Measurements from ENCODE around the gene ATXN10. TPM values are rescaled to one million over a fixed set of nuclear protein-coding genes. Genes with fewer than 3 reads are reported as not detected.

The ATXN10 gene
- total and polyA plus RNA-seq, 12 donors: 11.8 to 169 (median 142) TPM

DNA sequence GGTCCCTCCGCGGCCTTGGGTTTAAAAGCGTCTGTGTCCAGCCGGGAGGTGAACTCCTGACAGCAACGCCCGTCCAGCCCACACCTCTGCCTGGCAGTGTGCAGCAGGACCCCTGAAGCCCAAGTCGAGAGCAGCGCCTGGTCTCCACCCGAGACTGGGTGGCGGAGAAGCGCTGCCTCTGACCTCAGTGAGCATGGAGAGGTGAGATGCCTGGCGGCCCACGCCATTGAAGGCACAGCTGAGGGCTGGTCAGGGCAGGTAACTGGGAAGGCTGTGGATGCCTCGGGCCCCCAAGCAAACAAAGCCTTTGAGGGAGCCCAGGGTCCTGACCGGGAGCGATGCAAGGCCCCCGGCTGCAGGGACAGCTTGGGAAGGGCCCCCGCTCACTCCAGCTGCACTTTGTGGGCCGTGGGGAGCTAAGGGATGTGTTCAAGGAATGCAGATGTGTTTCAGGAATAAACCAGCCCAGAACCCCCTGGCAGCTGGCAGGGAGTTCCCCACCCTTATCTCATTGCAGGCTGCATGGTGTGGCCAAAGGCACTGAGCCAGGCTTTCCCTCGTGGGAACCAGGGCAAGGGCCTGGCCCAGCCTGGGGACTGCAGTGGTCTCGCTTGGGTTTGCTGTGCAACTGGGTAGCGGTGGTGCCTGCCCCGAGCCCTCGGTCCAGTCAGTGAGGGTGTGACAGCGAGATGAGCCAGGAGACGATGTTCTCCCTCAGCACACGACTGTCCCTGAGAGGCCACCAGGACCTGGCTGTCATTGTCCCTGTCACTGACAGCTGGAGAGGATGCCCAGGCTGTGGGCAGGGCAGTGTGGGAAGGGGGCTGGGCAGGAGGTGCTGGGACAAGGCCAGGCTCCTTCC lies 212.8 kb downstream of the ATXN10 start:
- no peaks in the 10 kb centered on the region for H3K9me3 ChIP-seq
- peak; percentile 50 to 90 (median 72) for ATAC-seq
- H3K4me1 ChIP-seq: peaks cover 0 to 39% (median 17%) of the 10 kb centered on the region in 9 donors
- peaks cover 0 to 67% (median 53%) of the 10 kb centered on the region in 7 donors for H3K27me3 ChIP-seq
- no peak for TF ChIP-seq CTCF (IDR thresholded peaks at IDR 0.05)
- H3K4me3 ChIP-seq: no peak overlapping the region
- intact Hi-C loops (cut with DNase I): no loop called here
- no peaks in the 10 kb centered on the region for H3K36me3 ChIP-seq
- 63 to 65% methylated on average over 27 of the region's 27 CpGs for WGBS, 2 donors
- no peak overlapping the region for H3K27ac ChIP-seq
- peak; percentile 38 to 43 for DNase-seq

DNA sequence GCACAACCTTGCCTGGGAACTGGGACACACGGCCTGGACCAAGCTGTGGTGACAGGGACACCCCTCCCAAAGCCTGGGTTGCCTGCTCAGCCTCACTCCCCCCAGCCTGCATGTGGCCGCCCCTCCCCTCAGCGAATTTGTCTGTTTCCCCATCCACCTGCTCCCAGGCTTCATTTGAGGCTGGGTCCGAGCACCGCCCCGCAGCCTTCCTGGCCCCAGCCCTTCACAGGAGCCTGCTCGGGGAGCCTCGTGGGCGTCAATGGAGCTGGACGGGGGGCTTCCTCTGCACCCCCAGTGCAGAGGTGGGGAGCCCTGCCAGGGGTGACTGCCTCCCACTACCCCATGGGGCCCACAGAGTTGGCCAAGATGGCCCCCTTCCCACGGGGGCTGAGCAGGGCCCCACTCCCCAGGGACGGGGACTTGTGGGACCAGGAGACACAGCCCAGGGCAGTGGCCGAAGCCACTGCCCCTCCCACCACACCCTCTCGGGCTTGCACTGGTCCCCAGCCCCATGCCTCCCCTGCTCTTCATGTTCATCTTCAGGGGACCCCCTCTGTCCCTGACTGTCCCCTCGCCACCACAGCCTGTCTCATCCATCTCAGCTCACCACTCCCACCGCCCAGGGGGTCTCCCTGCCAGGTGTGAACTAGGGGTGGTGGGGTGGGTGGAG lies 213.7 kb downstream of the ATXN10 start:
- ATAC-seq (no peak), DNase-seq (no peak)
- intact Hi-C loops (cut with DNase I): no loop called here
- no peak for TF ChIP-seq CTCF (IDR thresholded peaks at IDR 0.05)
- 71 to 74% methylated on average over 16 of the region's 16 CpGs for WGBS, 2 donors
- Histone ChIP-seq H3K27ac (no peak overlapping the region), H3K27me3 (peaks cover 0 to 69% (median 57%) of the 10 kb centered on the region in 7 donors), H3K4me3 (no peak overlapping the region), H3K36me3 (no peaks in the 10 kb centered on the region), H3K4me1 (peaks cover 0 to 35% (median 12%) of the 10 kb centered on the region in 9 donors), H3K9me3 (no peaks in the 10 kb centered on the region)

DNA sequence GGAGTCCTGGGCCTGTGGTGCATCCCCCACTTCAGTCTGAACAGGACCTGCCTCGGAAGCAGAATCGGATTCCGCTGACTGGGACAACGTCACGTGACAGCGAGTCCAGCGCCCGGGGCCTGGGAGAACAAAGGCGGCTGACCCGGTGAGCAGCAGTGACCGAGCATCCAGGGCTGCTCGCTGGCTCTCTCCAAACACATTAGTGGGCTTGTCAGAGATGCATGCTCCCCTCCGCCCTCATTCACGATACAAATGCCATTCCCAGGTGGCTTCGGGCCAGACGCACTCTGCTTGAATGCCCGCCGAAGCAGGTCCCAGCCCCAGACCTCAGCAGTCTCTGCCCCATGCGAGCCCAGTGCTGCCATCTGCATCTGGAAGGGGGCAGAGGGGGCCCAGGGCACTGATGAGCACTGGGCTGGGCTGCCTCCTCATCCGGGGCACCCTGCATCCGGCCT lies 214.3 kb downstream of the ATXN10 start:
- intact Hi-C loops (cut with DNase I): no loop called here
- no peak for TF ChIP-seq CTCF (IDR thresholded peaks at IDR 0.05)

DNA sequence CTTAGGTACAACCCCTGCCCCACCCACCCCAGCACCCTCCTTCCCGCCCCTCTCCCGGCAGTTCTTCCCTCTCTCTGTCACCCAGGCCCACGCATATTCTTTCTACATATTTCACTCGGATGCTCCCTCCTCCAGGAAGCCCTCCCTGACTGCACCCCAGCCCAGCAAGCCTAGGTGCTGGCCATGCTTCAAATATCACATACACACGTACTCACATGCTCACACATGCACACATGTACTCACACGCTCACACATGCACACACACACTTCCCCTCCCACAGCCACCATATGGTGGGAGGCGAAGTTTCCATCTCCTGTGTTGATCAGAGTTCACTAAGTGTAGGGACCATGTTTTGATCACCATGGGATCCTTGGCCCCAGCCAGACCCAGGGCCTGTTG lies 214.9 kb downstream of the ATXN10 start:
- DNase-seq (no peak), ATAC-seq (no peak)
- H3K9me3 ChIP-seq: no peaks in the 10 kb centered on the region
- no peak overlapping the region for H3K4me3 ChIP-seq
- H3K27me3 ChIP-seq: peaks cover 0 to 62% (median 48%) of the 10 kb centered on the region in 7 donors
- intact Hi-C loops (cut with DNase I): no loop called here
- no peak for TF ChIP-seq CTCF (IDR thresholded peaks at IDR 0.05)
- H3K4me1 ChIP-seq: peaks cover 0 to 28% (median 7%) of the 10 kb centered on the region in 9 donors
- H3K27ac ChIP-seq: no peak overlapping the region
- no peaks in the 10 kb centered on the region for H3K36me3 ChIP-seq
- 88 to 90% methylated on average over 7 of the region's 7 CpGs for WGBS, 2 donors

More for the DNA sequence above, 214.3 kb downstream of the ATXN10 start:
- Histone ChIP-seq H3K27ac (no peak overlapping the region), H3K9me3 (no peaks in the 10 kb centered on the region), H3K4me3 (no peak overlapping the region), H3K36me3 (no peaks in the 10 kb centered on the region), H3K4me1 (peaks cover 0 to 29% (median 7%) of the 10 kb centered on the region in 9 donors), H3K27me3 (peaks cover 0 to 65% (median 51%) of the 10 kb centered on the region in 7 donors)
- 48 to 49% methylated on average over 21 of the region's 21 CpGs for WGBS, 2 donors
- DNase-seq (no peak), ATAC-seq (no peak)
